Erythroblast (primary cell): ENCODE results near the gene SLC9A6.

ENCODE experiments used
- GATA1 ChIP-seq: IDR thresholded peaks from 2 replicates; pipeline ENCODE4 v1.6.1; 2011; ENCODE audit warnings: low read depth, mild to moderate bottlenecking, control low read depth, low read length, moderate library complexity
- POLR2A ChIP-seq: IDR thresholded peaks from 2 replicates; pipeline ENCODE4 v1.6.1; 2011; ENCODE audit warnings: mild to moderate bottlenecking, low read length

DNA sequence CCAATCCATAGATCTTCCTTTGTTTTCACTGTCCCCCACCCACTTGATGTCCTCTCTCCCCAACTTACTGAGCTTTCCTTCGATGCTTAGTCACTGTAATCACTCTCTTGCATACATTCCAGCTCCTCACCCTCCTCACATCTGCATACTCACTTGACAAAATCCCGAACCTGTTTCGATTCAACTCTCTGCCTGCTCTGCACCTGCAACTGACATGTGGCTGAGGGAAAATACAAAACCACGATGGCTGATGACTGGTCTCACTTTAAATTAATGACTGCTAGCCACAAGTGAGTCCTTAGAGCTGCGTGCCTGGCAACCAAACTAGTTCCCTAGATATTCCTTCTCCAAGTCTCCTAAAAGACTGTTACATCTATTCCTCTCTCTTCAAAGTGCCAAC lies 91.7 kb downstream of the SLC9A6 start:
- TF ChIP-seq POLR2A, result no peak
- TF ChIP-seq GATA1, result no peak
